Tibial artery (tissue), 4 donors: ENCODE data around the gene SUV39H2.

Experiments
- DNase-seq, 2 donors: peaks; one replicate each; pipeline ENCODE4 v3.0.0-alpha.2; 2019
- H3K27ac ChIP-seq, 2 donors: fragments of 200-600 bp; sonication (generic) in 1 of 2; 1 replicate in 1 of 2; 2 replicates in 1 of 2; pipeline ENCODE4 v1.5.1; 2018 to 2019; ENCODE audit warnings: mild to moderate bottlenecking in 1 of 2
- H3K27me3 ChIP-seq, 2 donors: fragments of 200-600 bp; sonication (generic) in 1 of 2; one replicate each; pipeline versions ENCODE4 v1.5.1 to v1.6.0; 2016 to 2019
- H3K36me3 ChIP-seq, 3 donors: fragments of 200-600 bp; sonication (generic) in 2 of 3; one replicate each; pipeline ENCODE4 v1.5.1; 2016 to 2019; ENCODE audit warnings: mild to moderate bottlenecking in 2 of 3
- H3K4me1 ChIP-seq, 4 donors: fragments of 200-600 bp; sonication (generic) in 2 of 4; 1 replicate in 3 of 4; 2 replicates in 1 of 4; pipeline ENCODE4 v1.5.1; 2016 to 2019
- H3K4me3 ChIP-seq, 2 donors: fragments of 200-600 bp; sonication (generic) in 1 of 2; 1 replicate in 1 of 2; 2 replicates in 1 of 2; pipeline ENCODE4 v1.5.1; 2018 to 2019; ENCODE audit warnings: mild to moderate bottlenecking in 2 of 2
- H3K9me3 ChIP-seq, 3 donors: fragments of 200-600 bp; sonication (generic) in 1 of 3; one replicate each; pipeline ENCODE4 v1.5.1; 2016 to 2019
- CTCF ChIP-seq, 2 experiments: fragments of 200-600 bp in 1 of 2; fragments of 450-650 bp in 1 of 2; IDR thresholded peaks; one replicate each; pipeline ENCODE4 v1.5.1; 2017 to 2019; ENCODE audit warnings: antibody characterized with exemption in 2 of 2, mild to moderate bottlenecking in 1 of 2, moderate library complexity in 1 of 2
- intact Hi-C: fragments of 100-400 bp; cut with DNase I; formaldehyde crosslinking; loops from one replicate; pipeline ENCODE4 v1.15.0; 2023; ENCODE audit warnings: low total_unique reads

Gene SUV39H2

DNA sequence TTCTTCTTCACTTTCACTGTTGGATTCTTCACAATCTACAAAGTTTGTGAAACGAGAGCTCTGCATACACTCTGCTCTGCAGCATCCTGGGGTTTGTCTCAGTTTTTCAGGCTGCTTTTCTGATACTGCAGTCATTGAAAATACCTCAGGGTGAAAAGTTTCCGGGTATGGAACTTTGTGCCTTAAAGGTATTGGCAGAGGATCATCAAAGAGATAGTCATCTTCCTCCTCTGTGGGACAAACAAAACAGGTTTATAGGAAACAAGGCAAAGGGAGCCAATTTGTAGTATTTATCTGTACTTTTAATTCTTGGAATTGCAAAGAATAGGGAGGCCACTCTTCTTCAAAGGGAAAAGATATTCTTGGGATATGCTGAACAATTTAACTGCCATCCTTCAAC lies 30.4 kb downstream of the SUV39H2 start:
- no peak for TF ChIP-seq CTCF (IDR thresholded peaks at IDR 0.05)
- no peak for DNase-seq
- Histone ChIP-seq H3K36me3 (peaks cover 33 to 42% (median 39%) of the 10 kb centered on the region in 3 donors), H3K9me3 (no peaks in the 10 kb centered on the region), H3K27ac (no peak overlapping the region), H3K27me3 (no peaks in the 10 kb centered on the region), H3K4me1 (no peaks in the 10 kb centered on the region), H3K4me3 (no peak overlapping the region)
- intact Hi-C loops = no loop called here

GRCh38 chr10:14910953-14911352 lies 32.3 kb downstream of the SUV39H2 start:
- no peak for DNase-seq
- peaks cover 0 to 4% (median 0%) of the 10 kb centered on the region in 4 donors for H3K4me1 ChIP-seq
- H3K36me3 ChIP-seq = peaks cover 41 to 50% (median 49%) of the 10 kb centered on the region in 3 donors
- no peaks in the 10 kb centered on the region for H3K9me3 ChIP-seq
- H3K27me3 ChIP-seq = no peaks in the 10 kb centered on the region
- no peak for TF ChIP-seq CTCF (IDR thresholded peaks at IDR 0.05)
- no peak overlapping the region for H3K4me3 ChIP-seq
- intact Hi-C loops = no loop called here
- H3K27ac ChIP-seq = no peak overlapping the region

GRCh38 chr10:14911801-14912200 lies 33.1 kb downstream of the SUV39H2 start:
- peaks cover 0 to 4% (median 0%) of the 10 kb centered on the region in 3 donors for H3K9me3 ChIP-seq
- H3K4me3 ChIP-seq = no peak overlapping the region
- H3K27ac ChIP-seq = no peak overlapping the region
- TF ChIP-seq CTCF (IDR thresholded peaks at IDR 0.05) = no peak
- H3K4me1 ChIP-seq = peaks cover 0 to 4% (median 0%) of the 10 kb centered on the region in 4 donors
- DNase-seq = no peak
- intact Hi-C loops = no loop called here
- H3K36me3 ChIP-seq = peaks cover 50 to 58% (median 53%) of the 10 kb centered on the region in 3 donors
- no peaks in the 10 kb centered on the region for H3K27me3 ChIP-seq

DNA sequence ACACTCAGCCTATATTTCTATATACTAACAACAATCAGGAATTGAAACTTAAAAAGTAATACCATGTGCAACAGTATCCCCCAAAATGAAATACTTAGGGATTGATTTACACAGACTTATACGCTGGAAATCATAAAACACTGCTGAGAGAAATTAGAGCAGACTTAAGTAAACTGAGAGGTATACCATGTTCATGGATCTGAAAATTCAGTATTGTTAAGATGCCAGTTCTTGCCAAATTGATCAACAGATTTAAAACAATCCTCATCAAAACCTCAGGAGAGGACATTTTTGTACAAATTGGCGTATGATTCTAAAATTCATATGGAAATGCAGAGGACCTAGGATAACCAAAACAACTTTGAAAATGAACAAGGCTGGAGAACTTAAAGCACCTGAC lies 37.9 kb downstream of the SUV39H2 start:
- peaks cover 71 to 80% (median 74%) of the 10 kb centered on the region in 3 donors for H3K36me3 ChIP-seq
- peaks cover 0 to 4% (median 0%) of the 10 kb centered on the region in 4 donors for H3K4me1 ChIP-seq
- DNase-seq = no peak
- no peak overlapping the region for H3K4me3 ChIP-seq
- H3K9me3 ChIP-seq = peaks cover 0 to 19% (median 10%) of the 10 kb centered on the region in 3 donors
- no peaks in the 10 kb centered on the region for H3K27me3 ChIP-seq
- TF ChIP-seq CTCF (IDR thresholded peaks at IDR 0.05) = no peak
- intact Hi-C loops = no loop called here
- H3K27ac ChIP-seq = no peak overlapping the region

DNA sequence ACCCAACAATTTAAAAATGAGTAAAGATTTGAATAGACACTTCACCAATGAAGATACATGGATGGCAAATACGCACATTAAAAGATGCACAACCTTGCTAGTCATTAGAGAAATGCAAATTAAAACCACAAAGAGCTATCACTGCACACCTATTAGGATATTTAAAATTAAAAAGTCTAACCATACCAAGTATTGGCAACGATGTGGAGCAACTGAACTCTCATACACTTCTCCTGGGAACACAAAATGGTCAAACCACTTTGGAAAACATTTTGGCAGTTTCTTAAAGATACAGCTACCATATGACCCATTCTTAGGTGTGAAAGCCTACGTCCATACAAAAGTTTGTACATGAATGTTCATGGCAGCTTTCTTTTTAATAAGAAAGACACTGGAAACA lies 39.2 kb downstream of the SUV39H2 start:
- intact Hi-C loops = no loop called here
- H3K36me3 ChIP-seq = peaks cover 78 to 88% (median 83%) of the 10 kb centered on the region in 3 donors
- H3K27ac ChIP-seq = no peak overlapping the region
- no peak for DNase-seq
- peaks cover 0 to 4% (median 0%) of the 10 kb centered on the region in 4 donors for H3K4me1 ChIP-seq
- peaks cover 0 to 19% (median 10%) of the 10 kb centered on the region in 3 donors for H3K9me3 ChIP-seq
- no peak for TF ChIP-seq CTCF (IDR thresholded peaks at IDR 0.05)
- no peak overlapping the region for H3K4me3 ChIP-seq
- no peaks in the 10 kb centered on the region for H3K27me3 ChIP-seq

- H3K36me3 ChIP-seq = peaks cover 76 to 88% (median 85%) of the 10 kb centered on the region in 3 donors
- TF ChIP-seq CTCF (IDR thresholded peaks at IDR 0.05) = no peak
These were observed 40.3 kb downstream of the SUV39H2 start for GRCh38 chr10:14918964-14919363.

More at GRCh38 chr10:14918964-14919363, 40.3 kb downstream of the SUV39H2 start:
- Histone ChIP-seq H3K4me1 (peaks cover 0 to 4% (median 0%) of the 10 kb centered on the region in 4 donors), H3K27me3 (no peaks in the 10 kb centered on the region), H3K4me3 (no peak overlapping the region), H3K9me3 (peaks cover 0 to 19% (median 10%) of the 10 kb centered on the region in 3 donors), H3K27ac (no peak overlapping the region)
- DNase-seq = no peak
- intact Hi-C loops = no loop called here
